Retinal pigment epithelial cell (primary cell): Measurements from ENCODE around the gene SMIM24.

Source experiments
- DNase-seq: peaks from one replicate; pipeline ENCODE4 v3.0.0-alpha.2; 2010; ENCODE audit warnings: low read depth
- H3K4me3 ChIP-seq: 2 replicates; pipeline ENCODE4 v1.5.1; 2011; ENCODE audit warnings: mild to moderate bottlenecking, low read length, control low read depth, moderate library complexity
- CTCF ChIP-seq: conservative IDR thresholded peaks from 2 replicates; pipeline ENCODE4 v1.5.1; 2011; ENCODE audit warnings: low read depth, low read length, control low read depth, inconsistent platforms

SMIM24 gene

DNA sequence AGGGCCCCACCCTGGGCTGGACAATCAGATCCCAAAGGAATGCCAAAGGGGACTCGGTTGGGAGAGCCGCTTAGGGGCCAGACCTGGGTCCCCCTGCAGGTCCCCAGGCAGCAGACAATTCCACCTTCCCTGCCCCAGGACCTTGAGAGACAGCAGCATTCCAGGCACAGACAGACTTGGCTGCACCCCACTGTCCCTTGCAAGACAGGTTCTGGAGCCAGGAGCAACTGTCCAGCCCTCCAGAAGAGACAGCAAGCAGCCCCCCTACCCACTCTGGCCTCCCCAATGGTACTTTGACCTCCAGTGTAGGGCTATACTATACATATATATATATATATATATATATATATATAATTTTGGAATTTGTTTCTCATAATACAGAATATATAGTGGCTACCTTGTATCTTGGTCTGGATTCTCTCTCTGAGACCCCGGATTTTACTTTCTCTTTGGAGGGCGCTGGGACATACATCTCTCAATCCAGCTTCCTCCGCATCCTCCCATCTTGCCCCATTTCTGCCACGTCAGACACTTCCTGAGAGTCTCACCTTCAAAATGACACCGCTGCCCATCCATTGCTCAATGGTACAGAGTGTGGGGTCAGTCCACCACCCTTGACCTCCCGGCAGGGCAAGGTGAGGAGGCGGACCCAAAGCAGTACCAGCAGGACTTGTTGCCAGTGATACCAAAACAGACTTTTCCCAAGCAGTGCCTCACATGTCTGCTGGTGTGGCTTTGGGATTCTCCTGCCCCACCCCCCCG lies 12.7 kb downstream of the SMIM24 start:
- TF ChIP-seq CTCF, result no peak
- no peak for DNase-seq
- H3K4me3 ChIP-seq, result no peak overlapping the region

- no peak for DNase-seq
- TF ChIP-seq CTCF, result no peak
- H3K4me3 ChIP-seq, result no peak overlapping the region
Observed at GRCh38 chr19:3466635-3467034, 13.7 kb downstream of the SMIM24 start.

GRCh38 chr19:3465552-3465951 lies 14.8 kb downstream of the SMIM24 start:
- no peak overlapping the region for H3K4me3 ChIP-seq
- DNase-seq, result no peak
- peak; percentile 10 for TF ChIP-seq CTCF

- H3K4me3 ChIP-seq, result no peak overlapping the region
- no peak for TF ChIP-seq CTCF
- DNase-seq, result no peak
Observed at GRCh38 chr19:3464587-3465235, 15.6 kb downstream of the SMIM24 start.

- H3K4me3 ChIP-seq, result no peak overlapping the region
- no peak for DNase-seq
- TF ChIP-seq CTCF, result peak; percentile 29
Observed at GRCh38 chr19:3463714-3464586, 16.4 kb downstream of the SMIM24 start.

- no peak overlapping the region for H3K4me3 ChIP-seq
- TF ChIP-seq CTCF, result no peak
- no peak for DNase-seq
Observed at GRCh38 chr19:3462991-3463713, 17.2 kb downstream of the SMIM24 start.
